Astrocyte of the spinal cord (primary cell): ENCODE measurements around the gene AK9.

ENCODE experiments used
- DNase-seq: peaks from one replicate; pipeline ENCODE4 v3.0.0; 2011; ENCODE audit warnings: low read depth, low spot score
- H3K4me3 ChIP-seq: 2 replicates; pipeline ENCODE4 v1.5.1; 2011; ENCODE audit warnings: low read depth, mild to moderate bottlenecking, low read length, moderate library complexity
- in situ Hi-C: cut with HindIII; loops from 2 replicates; pipeline ENCODE4 v1.10.0; 2017; ENCODE audit warnings: low sequenced_read_pairs
- TF ChIP-seq, protein P1 (sequence below): IDR thresholded peaks from 2 replicates; pipeline ENCODE4 v1.5.1; 2012; ENCODE audit warnings: low read depth, mild to moderate bottlenecking, low read length, inconsistent platforms

The AK9 gene

DNA sequence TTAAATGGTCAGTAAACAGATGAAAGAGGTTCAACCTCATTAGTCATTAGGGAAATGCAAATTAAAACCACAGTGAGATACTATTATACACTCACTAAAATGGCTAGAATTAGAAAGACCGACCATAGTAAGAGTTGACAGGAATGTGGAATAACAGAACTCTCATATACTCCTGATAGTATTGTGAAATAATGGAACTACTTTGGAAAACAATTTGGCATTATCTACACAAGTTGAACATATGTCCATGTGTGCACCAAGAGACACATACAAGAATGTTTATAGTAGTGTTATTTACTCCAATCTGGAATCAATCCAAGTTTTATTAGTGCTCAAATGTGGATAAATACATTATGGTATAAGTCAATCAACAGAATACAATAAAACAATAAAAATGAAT, 59.6 kb downstream of the AK9 start:
- in situ Hi-C loops: no loop called here
- DNase-seq: no peak

DNA sequence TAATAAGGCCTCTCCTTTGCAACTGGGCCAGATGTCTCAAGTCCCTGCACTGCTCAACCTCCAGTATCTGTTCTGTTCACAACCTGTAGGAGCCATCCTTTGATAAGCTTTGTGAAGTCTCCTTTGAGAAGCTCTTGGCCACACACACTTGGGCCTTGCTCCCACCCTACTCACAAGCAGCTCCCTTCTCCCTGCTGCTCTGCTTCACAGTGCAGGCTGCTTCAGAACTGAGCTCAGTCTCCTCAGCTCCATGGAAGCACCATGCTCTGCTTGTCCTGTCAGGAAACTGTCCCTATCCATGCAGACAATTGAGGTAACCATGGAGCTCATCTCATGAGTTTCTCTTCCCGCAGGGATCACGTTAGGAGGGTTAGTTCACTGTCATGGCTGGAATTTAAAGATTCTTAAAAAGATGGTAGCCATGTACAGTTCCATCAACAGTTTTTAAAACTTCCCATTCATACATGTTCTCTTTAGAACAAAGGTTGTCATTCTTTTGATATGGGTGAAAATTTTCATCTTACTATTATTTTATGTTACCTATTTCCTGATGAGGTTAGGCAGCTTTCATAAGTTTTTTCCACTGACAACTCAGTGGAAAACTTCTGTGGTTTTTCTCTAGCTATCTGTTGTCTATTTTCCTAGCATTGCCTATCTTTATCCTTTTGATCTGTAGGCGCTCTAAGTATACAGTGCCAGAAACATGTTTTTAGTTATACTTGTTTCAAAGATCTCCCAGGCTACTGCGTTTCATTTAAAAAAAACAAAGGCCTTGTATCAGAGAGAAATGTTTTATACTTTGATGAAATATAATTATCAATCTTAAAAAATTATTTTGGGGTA, 62.6 kb downstream of the AK9 start:
- in situ Hi-C loops: no loop called here
- TF ChIP-seq, protein P1, sequence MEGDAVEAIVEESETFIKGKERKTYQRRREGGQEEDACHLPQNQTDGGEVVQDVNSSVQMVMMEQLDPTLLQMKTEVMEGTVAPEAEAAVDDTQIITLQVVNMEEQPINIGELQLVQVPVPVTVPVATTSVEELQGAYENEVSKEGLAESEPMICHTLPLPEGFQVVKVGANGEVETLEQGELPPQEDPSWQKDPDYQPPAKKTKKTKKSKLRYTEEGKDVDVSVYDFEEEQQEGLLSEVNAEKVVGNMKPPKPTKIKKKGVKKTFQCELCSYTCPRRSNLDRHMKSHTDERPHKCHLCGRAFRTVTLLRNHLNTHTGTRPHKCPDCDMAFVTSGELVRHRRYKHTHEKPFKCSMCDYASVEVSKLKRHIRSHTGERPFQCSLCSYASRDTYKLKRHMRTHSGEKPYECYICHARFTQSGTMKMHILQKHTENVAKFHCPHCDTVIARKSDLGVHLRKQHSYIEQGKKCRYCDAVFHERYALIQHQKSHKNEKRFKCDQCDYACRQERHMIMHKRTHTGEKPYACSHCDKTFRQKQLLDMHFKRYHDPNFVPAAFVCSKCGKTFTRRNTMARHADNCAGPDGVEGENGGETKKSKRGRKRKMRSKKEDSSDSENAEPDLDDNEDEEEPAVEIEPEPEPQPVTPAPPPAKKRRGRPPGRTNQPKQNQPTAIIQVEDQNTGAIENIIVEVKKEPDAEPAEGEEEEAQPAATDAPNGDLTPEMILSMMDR: no peak
- no peak overlapping the region for H3K4me3 ChIP-seq
- DNase-seq: no peak

More for the DNA sequence above, 59.6 kb downstream of the AK9 start:
- no peak overlapping the region for H3K4me3 ChIP-seq
- TF ChIP-seq, protein P1: no peak

DNA sequence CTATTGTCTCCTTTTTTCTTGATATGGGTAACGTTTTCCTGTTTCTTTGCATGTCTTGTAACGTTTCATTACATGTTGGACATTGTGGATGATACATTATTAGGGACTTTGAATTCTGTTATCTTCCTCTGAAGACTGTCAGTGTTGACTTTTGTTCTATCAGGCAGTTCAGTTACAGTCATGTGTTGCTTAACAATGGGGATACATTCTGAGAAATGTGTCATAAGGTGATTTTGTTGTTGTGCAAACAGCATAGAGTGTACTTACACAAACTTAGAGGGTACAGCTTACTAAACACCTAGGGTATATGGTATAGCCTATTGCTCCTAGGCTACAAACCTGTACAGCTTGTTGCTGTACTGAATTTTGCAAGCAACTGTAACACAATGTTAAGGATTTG, 64.7 kb downstream of the AK9 start:
- no peak overlapping the region for H3K4me3 ChIP-seq
- TF ChIP-seq, protein P1: no peak
- no peak for DNase-seq
- in situ Hi-C loops: no loop called here

GRCh38 chr6:109625199-109625598, 65.8 kb downstream of the AK9 start:
- TF ChIP-seq, protein P1: no peak
- H3K4me3 ChIP-seq: no peak overlapping the region
- in situ Hi-C loops: no loop called here
- no peak for DNase-seq

DNA sequence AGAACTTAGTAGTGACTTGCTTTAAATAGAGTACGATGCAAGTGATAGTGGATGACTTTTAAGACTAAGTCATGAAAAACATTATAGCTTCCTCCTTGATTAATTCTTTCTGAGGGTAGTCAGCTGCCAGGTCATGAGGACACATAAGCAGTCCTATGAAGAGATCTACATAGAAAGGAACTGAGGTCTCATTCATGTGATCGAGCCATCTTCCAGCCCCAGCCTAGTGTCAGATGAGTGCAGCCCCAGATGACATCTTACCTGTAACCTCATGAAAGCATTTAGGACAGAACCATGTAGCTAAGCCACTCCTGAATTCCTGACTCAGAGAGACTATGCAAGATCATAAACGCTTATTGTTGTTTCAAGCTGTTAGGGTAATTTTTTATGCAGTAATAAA, 67.7 kb downstream of the AK9 start:
- no peak for DNase-seq
- in situ Hi-C loops: no loop called here
- no peak overlapping the region for H3K4me3 ChIP-seq
- TF ChIP-seq, protein P1: no peak

DNA sequence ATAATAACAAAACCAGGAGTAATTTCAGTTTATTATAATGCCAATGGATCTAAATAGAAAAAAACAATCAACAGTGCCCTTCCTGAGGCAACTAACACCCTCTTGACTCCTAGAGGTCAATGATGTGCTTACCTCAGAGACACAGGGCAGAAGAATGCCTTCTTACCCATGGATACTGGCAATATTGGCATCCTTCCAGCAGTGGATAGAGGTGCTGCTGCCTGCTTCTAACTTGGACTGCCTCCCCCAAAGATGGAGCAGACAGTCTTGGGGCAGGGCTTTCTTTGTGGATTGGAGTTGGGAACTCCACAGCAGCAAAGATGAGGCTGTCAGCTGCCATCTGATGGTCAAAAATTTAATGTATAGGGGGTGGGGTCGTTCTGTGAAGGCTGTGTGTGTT, 78.7 kb downstream of the AK9 start:
- TF ChIP-seq, protein P1: no peak
- in situ Hi-C loops: no loop called here
- H3K4me3 ChIP-seq: no peak overlapping the region
- DNase-seq: no peak
